ENCODE measurements around the gene TEP1.

Gene TEP1

GRCh38 chr14:20429801-20430669, 16.7 kb upstream of the TEP1 start:
- DNase-seq, result peak; percentile 72 to 77

- DNase-seq, result peak in 1 of 2 experiments; percentile 40
Measured at GRCh38 chr14:20428802-20429201, 15.5 kb upstream of the TEP1 start.

- DNase-seq, result no peak
Measured at GRCh38 chr14:20428010-20428365, 14.7 kb upstream of the TEP1 start.

- peak in 1 of 2 experiments; percentile 52 for DNase-seq
Measured at GRCh38 chr14:20427231-20428009, 14.1 kb upstream of the TEP1 start.

GRCh38 chr14:20424851-20425250, 11.6 kb upstream of the TEP1 start:
- DNase-seq, result no peak

- no peak for DNase-seq
Measured at GRCh38 chr14:20422886-20423285, 9.6 kb upstream of the TEP1 start.

GRCh38 chr14:20421267-20421666, 8.0 kb upstream of the TEP1 start:
- DNase-seq, result no peak

GRCh38 chr14:20419419-20419818, 6.1 kb upstream of the TEP1 start:
- DNase-seq, result no peak

GRCh38 chr14:20418501-20418909, 5.2 kb upstream of the TEP1 start:
- no peak for DNase-seq

- no peak for DNase-seq
Measured at GRCh38 chr14:20417250-20418186, 4.2 kb upstream of the TEP1 start.

GRCh38 chr14:20416223-20416622, 2.9 kb upstream of the TEP1 start:
- DNase-seq, result no peak

- peak; percentile 67 to 78 for DNase-seq
Measured at GRCh38 chr14:20415782-20416206, 2.5 kb upstream of the TEP1 start.

- no peak for DNase-seq
Measured at GRCh38 chr14:20413744-20414082, 412 bp upstream of the TEP1 start.

- no peak for DNase-seq
Measured at GRCh38 chr14:20412411-20412810, 890 bp downstream of the TEP1 start.

- no peak for DNase-seq
Measured at GRCh38 chr14:20409226-20409625, 4.1 kb downstream of the TEP1 start.

GRCh38 chr14:20403521-20403920, 9.8 kb downstream of the TEP1 start:
- no peak for DNase-seq

- no peak for DNase-seq
Measured at GRCh38 chr14:20400965-20401593, 12.2 kb downstream of the TEP1 start.

- no peak for DNase-seq
Measured at GRCh38 chr14:20400589-20400964, 12.7 kb downstream of the TEP1 start.

GRCh38 chr14:20397511-20397910, 15.8 kb downstream of the TEP1 start:
- no peak for DNase-seq

GRCh38 chr14:20391505-20391904, 21.8 kb downstream of the TEP1 start:
- DNase-seq, result no peak

- DNase-seq, result no peak
Measured at GRCh38 chr14:20388159-20388558, 25.1 kb downstream of the TEP1 start.

- DNase-seq, result no peak
Measured at GRCh38 chr14:20387576-20387975, 25.7 kb downstream of the TEP1 start.
